Fibroblast of upper back skin (primary cell): Measurements from ENCODE around the gene ADAMTSL5.
"Not testable (repeated sequence)": the region's sequence is repeated elsewhere in the genome, so short reads cannot be mapped to it uniquely, and the experiment has no call there.

Experiments
- DNase-seq: peaks from one replicate; pipeline ENCODE4 v3.0.0-alpha.2; 2013

ADAMTSL5 gene

DNA sequence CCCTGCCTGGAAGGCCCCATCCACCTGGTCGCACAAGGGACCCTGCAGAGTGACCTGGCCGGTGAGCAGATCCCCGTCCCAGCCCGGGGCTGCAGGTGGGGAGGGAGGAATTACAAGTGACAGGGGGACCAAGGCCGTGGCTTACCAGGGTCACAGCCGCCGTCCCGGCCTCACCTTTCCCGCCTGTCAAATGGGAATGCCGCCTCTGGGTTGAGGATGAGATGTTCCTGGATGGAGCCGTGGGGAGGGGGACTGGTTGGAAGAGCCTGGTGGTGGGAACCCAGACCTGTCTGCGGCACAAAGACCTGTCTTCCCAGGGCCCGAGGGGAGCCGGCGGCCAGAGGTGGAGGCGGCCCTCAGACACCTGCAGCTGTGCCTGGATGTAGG is 16.6 kb upstream of the ADAMTSL5 start:
- DNase-seq = no peak

DNA sequence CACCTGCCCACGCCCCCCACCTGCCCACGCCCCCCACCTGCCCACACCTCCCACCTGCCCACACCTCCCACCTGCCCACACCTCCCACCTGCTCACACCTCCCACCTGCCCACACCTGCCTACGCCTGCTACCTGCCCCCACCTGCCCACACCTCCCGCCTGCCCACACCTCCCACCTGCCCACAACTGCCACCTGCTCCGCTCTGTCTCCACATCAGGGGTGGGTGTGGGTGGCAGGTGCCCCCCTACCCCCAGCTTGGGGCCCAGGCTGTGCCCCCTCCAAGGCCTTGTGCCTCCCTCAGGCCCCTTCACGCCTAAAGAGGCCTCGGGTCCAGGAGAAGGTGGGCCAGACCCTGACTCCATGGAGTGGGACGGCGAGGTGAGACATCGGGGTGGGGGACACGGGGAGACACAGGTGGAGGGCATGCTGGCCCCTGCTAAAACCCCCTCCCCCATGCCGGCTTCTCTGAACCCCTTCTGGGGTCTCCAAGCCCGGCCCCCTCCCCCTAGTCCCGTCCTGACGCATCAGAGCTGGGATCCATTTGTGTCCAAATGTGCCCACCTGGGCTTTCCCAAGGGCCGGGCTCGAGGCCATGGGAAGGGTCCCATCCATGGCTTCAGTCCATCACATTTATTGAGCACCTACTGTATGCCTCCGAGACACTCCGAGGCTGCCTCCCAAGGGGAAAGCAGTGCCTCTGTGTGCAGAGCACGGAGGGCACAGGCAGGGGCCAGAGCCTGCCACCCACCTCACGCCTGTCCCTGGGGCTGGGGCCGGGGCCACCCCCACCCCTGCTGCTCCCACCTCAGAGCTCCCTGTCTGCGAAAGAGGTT is 16.0 kb upstream of the ADAMTSL5 start:
- DNase-seq = no peak

DNA sequence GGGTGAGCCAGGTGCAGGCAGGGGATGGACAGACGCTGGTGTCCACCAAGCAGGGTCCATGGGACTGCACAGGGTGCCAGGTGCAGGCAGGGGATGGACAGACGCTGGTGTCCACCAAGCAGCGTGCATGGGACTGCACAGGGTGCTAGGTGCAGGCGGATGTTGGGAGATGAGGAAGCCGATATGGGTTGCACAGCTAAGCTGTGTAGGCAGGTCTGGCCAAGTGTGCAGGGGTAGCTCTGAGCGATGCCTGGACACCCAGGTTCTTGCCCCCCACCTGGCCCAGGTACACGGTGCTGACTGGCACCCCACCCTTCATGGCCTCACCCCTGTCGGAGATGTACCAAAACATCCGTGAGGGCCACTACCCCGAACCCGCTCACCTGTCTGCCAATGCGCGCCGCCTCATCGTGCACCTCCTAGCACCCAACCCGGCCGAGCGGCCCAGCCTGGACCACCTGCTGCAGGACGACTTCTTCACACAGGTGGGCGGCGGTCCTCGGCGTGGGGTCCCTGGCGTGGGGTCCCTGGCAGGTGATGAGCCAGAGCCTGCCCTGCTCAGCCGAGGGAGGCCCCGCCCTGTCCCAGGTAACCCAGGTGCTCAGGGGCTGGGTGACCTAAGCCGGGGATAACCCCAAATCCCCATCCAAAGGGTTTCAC is 15.0 kb upstream of the ADAMTSL5 start:
- DNase-seq = no peak

DNA sequence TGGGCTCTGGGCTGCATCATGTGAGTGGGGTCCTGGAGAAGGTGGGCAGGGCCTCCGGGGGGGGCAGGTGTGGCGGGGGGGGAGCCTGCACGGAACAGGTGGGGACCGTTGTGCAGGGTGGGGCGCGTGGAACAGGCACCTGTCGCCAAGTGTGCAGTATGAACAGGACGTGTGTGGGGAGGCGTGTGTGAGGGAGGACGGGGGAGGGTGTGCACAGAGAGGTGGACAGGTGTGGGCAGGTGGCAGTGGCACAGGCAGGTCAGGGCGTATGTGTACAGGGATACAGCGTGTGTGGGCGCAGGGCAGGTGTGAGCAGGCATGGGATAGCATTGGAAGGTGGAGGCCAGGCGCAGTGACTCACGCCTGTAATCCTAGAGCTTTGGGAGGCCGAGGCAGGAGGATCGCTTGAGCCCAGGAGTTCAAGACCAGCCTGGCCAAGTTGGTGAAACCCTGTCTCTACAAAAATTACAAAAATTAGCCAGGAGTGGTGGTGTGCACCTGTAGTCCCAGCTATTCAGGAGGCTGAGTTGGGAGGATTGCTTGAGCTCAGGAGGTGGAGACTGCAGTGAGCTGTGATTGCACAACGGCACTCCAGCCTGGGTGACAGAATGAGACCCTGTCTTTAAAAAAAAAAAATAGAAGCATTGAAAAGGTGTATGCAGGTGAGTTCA is 14.3 kb upstream of the ADAMTSL5 start:
- no peak for DNase-seq

DNA sequence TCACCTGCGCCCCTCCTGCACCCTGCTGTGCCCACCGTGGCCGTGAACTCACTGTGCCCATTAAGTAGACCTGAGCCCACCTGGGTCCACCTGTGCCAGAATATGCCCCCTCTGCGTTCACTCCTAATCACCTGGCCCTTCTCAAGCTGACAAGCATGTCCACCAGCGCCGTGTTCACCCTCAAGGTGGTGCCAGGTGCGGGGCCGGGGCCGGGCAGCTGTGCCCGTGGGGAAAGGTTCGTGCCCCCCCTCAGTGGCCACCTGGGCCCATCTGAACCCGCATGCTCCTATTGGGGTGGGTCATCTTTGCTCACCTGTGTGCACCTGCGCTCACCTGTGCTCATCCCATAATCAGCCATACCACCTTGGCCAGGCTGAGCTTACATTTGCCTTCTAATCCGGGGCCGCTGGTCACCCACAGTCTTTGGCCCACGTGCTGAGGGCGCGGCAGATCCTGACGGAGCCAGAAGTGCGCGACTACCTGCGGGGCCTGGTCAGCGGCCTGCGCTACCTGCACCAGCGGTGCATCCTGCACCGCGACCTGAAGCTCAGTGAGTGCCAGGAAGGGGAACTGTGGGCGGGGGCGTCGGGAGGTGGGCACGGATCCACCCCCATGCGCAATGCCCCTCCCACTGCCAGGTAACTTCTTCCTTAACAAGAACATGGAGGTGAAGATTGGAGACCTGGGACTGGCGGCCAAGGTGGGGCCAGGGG is 13.4 kb upstream of the ADAMTSL5 start:
- no peak for DNase-seq

DNA sequence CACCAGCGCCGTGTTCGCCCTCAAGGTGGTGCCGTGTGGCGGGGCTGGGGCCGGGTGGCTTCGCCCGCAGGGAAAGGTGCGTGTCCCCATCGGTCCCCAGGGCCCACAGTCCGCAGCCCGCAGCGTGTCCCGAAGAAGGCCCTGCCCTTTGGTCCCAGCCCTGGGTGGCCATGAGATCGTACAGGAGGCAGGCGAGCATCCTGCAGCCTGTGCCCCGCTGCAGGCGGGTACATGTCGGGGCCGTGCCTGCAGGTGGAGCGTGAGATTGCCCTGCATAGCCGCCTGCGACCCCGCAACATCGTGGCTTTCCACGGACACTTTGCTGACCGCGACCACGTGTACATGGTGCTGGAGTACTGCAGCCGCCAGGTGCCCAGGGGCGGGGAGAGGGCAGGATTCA is 12.5 kb upstream of the ADAMTSL5 start:
- DNase-seq = no peak

DNA sequence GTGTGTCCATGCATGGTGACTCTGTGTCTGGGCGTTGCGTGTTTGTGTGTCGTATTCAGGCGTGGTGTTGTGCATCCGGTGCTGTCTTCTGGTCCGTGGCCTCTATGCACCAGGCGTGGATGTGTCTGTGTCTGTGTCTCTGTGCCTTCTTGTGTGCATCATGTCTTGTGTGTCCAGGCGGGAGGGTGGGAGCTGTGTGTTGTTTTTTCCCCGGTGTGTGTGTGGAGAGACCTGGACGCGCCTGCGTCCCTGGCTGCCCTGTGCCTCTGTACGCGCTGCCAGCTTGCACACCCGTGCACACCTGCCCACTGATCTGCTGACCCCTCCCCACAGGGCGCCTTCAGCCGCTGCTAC is 12.1 kb upstream of the ADAMTSL5 start:
- DNase-seq = no peak

DNA sequence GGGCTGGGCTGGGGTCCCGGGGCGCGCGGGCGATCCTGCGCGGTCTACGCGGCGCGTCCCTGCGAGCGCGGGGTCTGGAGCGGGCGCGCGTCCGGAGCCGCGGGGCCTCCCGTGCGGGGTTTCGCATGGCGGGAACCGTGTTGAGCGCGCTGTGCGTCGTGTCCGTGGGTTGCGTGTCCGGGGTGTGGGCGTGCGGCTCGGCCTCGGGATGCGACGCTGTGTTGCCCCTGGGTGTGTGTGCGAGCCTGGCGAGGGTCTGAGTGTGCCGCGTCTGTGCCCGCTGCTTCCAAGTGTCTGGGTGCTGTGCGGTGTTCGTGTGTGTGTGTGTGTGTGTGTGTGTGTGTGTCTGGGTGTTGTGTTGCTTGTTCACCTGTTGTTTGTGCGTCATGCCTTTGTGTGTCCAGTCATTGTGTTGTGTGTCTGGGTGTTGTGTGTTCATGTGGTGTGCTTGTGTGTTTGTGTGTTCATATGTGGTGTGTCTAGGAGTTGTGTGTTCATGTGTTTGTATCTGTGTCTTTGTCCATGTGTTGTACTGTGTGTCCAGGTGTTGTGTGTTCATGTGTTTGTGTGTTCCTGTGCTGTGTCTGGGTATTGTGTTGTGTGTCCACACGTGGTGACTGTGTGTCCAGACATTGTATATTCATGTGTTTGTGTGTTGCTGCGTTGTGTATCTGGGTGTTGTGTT is 11.6 kb upstream of the ADAMTSL5 start:
- DNase-seq = no peak

DNA sequence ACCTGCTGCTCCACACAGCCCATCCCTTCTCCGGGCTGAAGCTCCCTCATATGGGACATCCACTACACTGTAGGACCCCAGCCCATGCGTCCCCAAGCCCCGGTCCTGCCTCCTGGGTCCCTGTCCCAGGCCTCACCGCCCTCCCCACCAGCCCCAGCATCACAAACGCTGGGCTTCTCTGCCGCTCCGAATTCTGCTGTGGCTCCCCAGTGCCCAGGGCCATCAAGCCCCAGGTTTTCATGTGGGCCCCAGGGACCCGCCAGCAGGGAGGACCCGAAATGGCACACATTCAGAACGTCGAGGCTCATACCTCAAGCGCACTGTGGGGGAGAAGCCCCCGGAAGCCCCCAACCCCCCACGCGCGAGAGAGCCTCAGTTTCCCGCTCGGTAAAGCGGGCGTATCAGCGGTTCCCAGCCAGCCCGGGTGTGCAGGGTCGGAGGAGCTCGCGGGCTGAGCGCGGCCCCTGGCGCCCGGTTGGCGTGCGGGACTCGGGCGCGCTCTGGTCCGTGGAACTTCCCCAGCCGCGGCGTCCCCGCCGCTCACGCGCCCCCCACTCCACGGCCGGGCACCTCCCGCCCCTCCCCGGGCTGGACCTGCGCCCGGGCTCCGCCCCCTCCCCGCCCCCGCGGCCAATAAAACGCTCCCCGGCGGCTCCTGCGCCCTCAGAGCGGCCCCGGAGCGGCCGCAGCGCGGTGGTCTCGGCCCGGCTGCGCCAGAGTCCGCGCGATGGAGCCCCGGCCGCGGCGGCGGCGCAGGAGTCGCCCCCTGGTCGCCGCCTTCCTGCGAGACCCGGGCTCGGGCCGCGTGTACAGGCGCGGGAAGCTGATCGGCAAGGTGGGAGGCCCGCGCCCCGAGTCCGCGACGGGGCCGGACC is 10.8 kb upstream of the ADAMTSL5 start, which contains the start of gene PLK5:
TSS of gene PLK5 (plus strand) at position 666 of the 875 bp plus-strand sequence. CDS start 2,920 bp downstream, outside the sequence.
- DNase-seq = no peak

DNA sequence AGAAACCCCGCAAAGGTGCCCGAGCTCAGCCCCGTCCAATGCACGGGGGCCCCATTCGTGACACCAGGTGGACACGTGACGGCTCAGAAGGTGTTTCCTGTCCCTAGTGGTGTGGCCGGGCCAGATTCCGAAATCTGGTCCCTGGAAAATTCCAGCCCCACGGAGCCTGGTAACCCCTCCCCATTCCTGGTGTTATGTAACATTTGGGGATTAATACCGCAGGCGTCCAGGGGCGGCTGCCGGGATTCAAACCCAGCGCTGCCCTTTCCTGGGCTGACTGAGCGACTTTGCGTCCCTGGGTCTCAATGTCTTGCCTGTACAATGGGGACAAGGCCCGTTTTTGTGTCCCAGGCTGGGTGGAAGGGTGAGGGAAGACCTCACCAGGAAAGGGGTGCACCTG is 10.0 kb upstream of the ADAMTSL5 start:
- no peak for DNase-seq

DNA sequence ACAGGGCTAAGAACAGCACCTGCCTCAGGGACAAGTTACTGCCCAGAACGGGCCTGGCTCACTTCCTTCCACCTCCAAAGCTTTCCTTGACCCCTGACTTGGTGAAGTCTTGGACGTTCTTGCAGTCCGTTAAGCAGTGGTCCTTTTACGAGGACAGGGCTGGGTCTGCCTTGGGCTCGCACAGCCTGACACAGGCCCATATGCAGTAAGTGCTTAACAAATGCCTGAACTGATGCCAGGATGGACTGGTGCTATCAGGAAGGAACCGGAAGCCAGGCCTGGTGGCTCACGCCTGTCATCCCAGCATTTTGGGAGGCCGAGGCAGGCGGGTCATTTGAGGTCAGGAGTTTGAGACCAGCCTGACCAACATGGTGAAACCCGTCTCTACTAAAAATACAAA is 9.2 kb upstream of the ADAMTSL5 start:
- no peak for DNase-seq

DNA sequence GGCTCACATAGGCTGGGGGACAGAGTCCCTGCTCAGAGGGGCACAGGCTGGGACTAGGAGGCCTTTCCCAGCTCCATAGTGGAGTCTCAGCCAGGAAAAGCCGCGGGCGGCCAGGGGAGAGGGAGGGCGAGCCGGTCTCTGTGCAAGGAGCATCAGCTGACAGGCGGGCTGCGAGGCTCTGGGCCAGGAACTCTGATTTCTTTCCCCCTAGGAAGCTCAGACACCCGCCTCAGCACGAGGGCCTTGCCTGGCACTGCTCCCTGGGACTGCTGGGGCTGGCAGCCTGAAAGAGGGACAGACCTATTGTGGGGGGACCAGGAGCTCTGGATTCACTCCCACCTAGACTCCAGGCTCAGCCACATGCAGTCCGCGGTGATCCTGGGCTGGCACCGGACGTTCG is 8.8 kb upstream of the ADAMTSL5 start:
- no peak for DNase-seq

DNA sequence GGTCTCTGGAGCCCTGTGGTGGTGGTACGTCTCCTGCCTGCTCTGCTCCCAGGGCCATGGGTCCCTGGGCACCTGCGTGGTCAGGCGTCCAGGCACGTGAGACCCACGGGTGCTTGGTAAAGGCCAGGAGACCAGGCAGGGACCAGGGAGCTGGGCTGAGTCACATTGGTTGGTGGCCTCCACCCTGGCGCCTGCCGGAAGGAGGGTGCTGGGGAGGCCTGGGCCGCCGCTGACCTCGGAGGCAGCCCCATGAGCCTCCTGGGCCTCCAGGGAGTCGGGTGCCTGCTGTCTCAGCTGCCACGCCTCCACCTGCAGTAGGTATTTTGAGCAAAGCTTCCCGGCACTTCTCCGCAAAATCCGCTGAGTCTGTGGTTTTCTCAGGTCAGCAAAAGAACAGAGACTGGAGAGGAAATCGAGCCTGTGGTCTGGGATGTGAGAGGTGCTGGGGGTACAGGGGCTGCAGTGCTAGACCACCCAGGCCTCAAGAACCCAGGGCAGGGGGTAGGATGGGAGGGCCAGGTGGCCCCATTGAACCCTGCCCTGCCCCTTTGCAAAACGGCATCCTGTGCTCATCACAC is 7.5 kb upstream of the ADAMTSL5 start:
- no peak for DNase-seq

DNA sequence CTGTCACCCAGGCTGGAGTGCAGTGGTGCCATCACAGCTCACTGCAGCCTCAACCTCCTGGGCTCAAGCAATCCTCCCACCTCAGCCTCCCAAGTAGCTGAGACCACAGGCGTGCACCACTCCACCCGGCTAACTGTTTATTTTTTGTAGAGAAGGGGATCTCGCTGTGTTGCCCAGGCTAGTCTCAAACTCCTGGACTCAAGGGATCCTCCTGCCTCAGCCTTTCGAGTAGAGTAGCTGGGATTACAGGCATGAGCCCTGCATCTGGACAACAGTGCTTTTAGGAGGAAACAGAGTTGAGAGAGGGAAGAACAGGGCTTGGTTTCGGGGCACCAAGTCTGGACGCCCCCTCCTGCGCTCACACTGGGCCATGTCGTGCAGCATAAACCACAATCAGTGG is 7.0 kb upstream of the ADAMTSL5 start:
- not testable (repeated sequence) for DNase-seq

DNA sequence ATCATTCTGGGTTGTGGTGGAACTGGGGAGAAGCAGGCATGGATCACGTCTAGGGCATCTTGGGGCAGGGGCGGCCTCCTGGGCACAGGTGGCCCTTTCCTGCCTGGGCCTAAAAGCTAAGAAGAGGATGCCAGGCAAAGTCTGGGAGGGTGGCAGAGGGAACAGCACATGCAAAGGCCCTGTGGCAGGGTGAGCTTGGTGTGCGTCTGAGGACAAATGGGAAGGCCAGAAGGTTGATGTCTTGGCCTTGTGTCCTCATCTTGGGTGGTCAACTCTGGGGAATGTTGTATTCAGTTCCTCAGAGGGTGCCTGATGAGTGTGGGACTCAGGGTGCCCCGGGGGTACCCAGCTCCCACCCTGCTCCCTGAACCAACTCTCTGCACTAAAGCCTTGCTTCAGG is 5.7 kb upstream of the ADAMTSL5 start:
- no peak for DNase-seq

DNA sequence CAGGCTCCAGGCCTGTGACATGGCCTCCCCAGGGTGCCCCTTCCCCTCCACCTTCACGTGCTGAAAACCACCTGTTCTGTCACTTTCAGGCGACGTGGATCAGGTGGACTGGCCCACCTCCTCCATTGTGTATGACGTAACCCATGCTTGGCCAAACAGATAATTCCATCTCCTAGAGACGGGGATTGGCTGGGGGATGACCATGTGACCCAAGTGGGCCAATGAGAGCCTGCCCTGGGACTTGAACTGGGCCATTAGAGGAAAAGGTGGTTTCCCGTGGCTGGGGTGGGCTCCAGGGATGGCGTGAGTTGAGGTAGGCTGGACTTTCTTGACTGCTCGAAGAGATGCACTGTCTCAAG is 3.6 kb upstream of the ADAMTSL5 start:
- DNase-seq = no peak

DNA sequence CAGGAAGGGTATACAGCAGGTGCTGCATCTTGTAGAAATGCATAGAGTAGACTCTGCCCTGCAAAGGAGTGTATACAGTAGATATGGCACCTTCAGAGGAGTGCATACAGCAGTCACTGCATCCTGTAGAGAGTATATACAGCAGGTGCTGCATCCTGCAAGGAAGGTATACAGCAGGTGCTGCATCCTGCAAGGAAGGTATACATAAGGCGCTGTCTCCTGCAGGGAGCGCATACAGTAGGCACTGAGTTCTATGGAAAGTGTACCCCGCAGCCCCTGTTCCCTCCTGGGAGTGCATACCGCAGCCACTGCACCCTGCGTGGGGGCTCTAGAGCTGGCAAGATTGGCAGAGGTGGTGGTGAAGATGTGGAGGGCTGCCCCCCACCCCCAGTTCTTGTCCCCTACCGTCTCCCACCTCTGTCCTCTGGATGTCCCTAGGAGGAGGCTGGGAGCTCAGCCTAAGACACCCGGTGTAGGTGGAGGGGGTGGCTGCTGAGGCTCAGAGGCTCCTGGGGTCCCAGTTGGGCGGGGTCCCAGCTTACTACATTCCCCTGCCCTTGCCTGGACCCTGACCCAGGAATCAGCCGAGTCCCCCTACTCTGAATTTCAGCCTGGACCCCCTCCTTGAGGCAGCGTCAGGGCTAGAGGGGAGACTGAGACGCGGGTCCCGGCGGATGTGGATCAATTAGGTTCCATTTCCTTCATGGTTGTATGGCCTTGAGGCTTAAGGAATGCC is 2.3 kb upstream of the ADAMTSL5 start:
- no peak for DNase-seq

DNA sequence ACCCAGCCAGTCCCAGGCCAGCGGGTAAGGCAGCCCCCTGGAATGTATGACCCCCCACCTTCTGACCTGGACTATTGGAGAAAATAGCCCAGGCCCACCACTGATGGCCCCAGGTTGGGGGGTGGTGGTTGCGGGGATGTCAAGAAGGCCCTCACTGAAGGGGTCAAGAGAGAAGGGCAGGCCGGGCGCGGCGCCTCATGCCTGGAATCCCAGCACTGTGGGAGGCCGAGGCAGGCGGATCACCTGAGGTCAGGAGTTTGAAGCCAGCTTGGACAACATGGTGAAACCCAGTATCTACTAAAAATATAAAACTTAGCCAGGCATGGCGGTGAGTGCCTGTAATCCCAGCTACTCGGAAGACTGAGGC is 1.5 kb upstream of the ADAMTSL5 start:
- DNase-seq = no peak

DNA sequence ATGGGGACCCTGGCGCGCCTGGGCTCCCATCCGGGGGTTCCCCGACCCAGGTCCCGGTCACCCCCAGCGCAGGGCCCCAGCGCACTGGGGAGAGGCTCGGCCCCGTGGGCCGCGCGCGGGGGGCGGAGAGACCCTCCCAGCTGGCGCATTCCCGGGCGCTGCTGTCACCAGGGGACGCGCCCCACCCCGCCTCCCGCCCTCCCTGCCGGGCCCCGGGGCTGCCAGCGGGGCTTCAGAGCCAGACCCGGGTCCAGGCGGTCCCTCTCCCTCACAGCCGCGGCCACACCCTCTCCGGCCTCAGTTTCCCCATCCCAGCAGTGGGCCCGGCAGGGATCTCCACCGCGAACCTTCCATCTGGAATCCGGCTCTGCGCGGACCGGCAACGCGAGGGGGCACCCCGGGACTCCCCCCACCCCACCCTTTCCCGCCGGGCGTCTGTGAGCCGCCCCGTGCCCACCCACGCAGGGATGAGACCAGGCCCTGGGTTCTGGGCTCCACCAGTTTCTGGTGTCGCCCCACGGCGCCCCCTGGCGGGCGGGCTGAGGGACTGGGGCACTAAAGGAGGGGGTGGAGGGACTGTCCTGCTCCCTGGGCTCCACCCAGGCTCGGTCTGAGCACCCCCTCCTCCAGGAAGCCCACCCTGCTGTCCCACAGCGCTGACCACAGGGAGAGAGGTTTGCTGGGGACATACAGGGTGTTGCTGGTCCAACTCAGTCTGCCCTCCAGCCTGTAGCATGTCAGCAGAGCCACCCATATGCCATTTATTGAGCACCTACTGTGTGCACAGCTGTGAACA is 878 bp upstream of the ADAMTSL5 start:
- DNase-seq = peak; percentile 38
